Chondrocyte (in vitro differentiated cells): ENCODE data around the gene VPS8. TPM values are rescaled to one million over a fixed set of nuclear protein-coding genes. Genes with fewer than 3 reads are reported as not detected.

Experiments
- DNase-seq: peaks from one replicate; pipeline ENCODE4 v3.0.0; 2021; ENCODE audit warnings: mixed read lengths, low spot score
- H3K27ac Mint-ChIP-seq: one replicate; pipeline ENCODE4 v1.8.0; 2021; ENCODE audit warnings: mild to moderate bottlenecking, moderate library complexity, mixed read lengths; ENCODE audit not compliant: unreplicated experiment
- H3K27me3 Mint-ChIP-seq: 2 replicates; pipeline ENCODE4 v1.8.0; 2021; ENCODE audit warnings: low read depth, mixed read lengths
- H3K36me3 Mint-ChIP-seq: 2 replicates; pipeline ENCODE4 v1.8.0; 2021; ENCODE audit warnings: low read depth, mixed read lengths
- H3K4me1 Mint-ChIP-seq: 2 replicates; pipeline ENCODE4 v1.8.0; 2021; ENCODE audit warnings: low read depth, mild to moderate bottlenecking, mixed read lengths
- H3K4me3 Mint-ChIP-seq: one replicate; pipeline ENCODE4 v1.8.0; 2021; ENCODE audit warnings: mild to moderate bottlenecking, moderate library complexity, mixed read lengths; ENCODE audit not compliant: unreplicated experiment
- H3K9me3 Mint-ChIP-seq: 2 replicates; pipeline ENCODE4 v1.8.0; 2021; ENCODE audit warnings: low read depth, mixed read lengths
- CTCF ChIP-seq: fragments of 200-600 bp; sonication (generic); IDR thresholded peaks from 2 replicates; pipeline ENCODE4 v1.5.0; 2021; ENCODE audit warnings: antibody characterized with exemption, mild to moderate bottlenecking, moderate library complexity
- total RNA-seq: library from RNA; stranded (reverse); gene quantifications from 3 replicates; pipeline ENCODE4 v1.2.1, GENCODE V29; 2021

Gene VPS8
- total RNA-seq, 1 donor from 2014 or later = 53.7 TPM

GRCh38 chr3:185081521-185081920 lies 269.6 kb downstream of the VPS8 start:
- TF ChIP-seq CTCF = no peak
- Mint-ChIP-seq H3K27me3 (no peaks in the 10 kb centered on the region), H3K27ac (peak overlapping the region; percentile 33), H3K4me1 (peaks cover 9% of the 10 kb centered on the region), H3K9me3 (no peaks in the 10 kb centered on the region), H3K4me3 (no peak overlapping the region), H3K36me3 (peaks cover 17% of the 10 kb centered on the region)
- DNase-seq = no peak

- no peaks in the 10 kb centered on the region for H3K9me3 Mint-ChIP-seq
Measured at GRCh38 chr3:185082149-185082548, 270.2 kb downstream of the VPS8 start.

GRCh38 chr3:185082829-185083228 lies 270.9 kb downstream of the VPS8 start:
- Mint-ChIP-seq H3K9me3 (no peaks in the 10 kb centered on the region), H3K4me1 (peaks cover 9% of the 10 kb centered on the region), H3K27ac (no peak overlapping the region), H3K27me3 (no peaks in the 10 kb centered on the region), H3K36me3 (peaks cover 14% of the 10 kb centered on the region), H3K4me3 (no peak overlapping the region)
- TF ChIP-seq CTCF = no peak
- DNase-seq = no peak

More at GRCh38 chr3:185082149-185082548, 270.2 kb downstream of the VPS8 start:
- Mint-ChIP-seq H3K36me3 (peaks cover 14% of the 10 kb centered on the region), H3K27ac (no peak overlapping the region), H3K27me3 (no peaks in the 10 kb centered on the region), H3K4me3 (no peak overlapping the region), H3K4me1 (peaks cover 9% of the 10 kb centered on the region)
- no peak for DNase-seq
- no peak for TF ChIP-seq CTCF

- Mint-ChIP-seq H3K4me3 (no peak overlapping the region), H3K27me3 (no peaks in the 10 kb centered on the region), H3K36me3 (peaks cover 14% of the 10 kb centered on the region), H3K27ac (no peak overlapping the region), H3K4me1 (peaks cover 16% of the 10 kb centered on the region), H3K9me3 (no peaks in the 10 kb centered on the region)
- TF ChIP-seq CTCF = no peak
- no peak for DNase-seq
Measured at GRCh38 chr3:185084402-185084801, 272.4 kb downstream of the VPS8 start.

GRCh38 chr3:185084901-185085300 lies 272.9 kb downstream of the VPS8 start:
- TF ChIP-seq CTCF = peak; percentile 35
- H3K36me3 Mint-ChIP-seq = peaks cover 14% of the 10 kb centered on the region
- no peak for DNase-seq
- no peak overlapping the region for H3K4me3 Mint-ChIP-seq
- H3K27me3 Mint-ChIP-seq = no peaks in the 10 kb centered on the region
- H3K27ac Mint-ChIP-seq = no peak overlapping the region
- peaks cover 17% of the 10 kb centered on the region for H3K4me1 Mint-ChIP-seq
- H3K9me3 Mint-ChIP-seq = no peaks in the 10 kb centered on the region
